K562 treated with DMSO at 1 percent for 48 hours (cell line): ENCODE data around the gene YDJC. TPM values are rescaled to one million over a fixed set of nuclear protein-coding genes. Genes with fewer than 3 reads are reported as not detected.

ENCODE experiments used
- total RNA-seq: library from RNA; unstranded; fragments of 300-600 nt; gene quantifications from 2 replicates; pipeline ENCODE4 v1.2.3, GENCODE V29; 2022; ENCODE audit warnings: low replicate concordance; ENCODE audit errors: extremely low read depth

The YDJC gene
- total RNA-seq: 625 and 793 TPM in 2 replicates

GRCh38 chr22:21629255-21630149 lies at the start of gene YDJC:
YDJC (minus strand) TSS chr22:21630022; CDS start chr22:21630014, 8 bp downstream.

GRCh38 chr22:21641789-21642583 lies 12.2 kb upstream of the YDJC start, which contains the start of gene SDF2L1:
SDF2L1 (plus strand) TSS chr22:21642302; CDS start chr22:21642337, 35 bp downstream.

GRCh38 chr22:21632237-21632895 lies 2.5 kb upstream of the YDJC start, which contains the start of gene CCDC116:
CCDC116 (plus strand) TSS chr22:21632760; CDS start chr22:21633182, 422 bp downstream.

Other genes with a start within 250 kb of the YDJC start
- gene RIMBP3B, start 246.3 kb downstream of the YDJC start, total RNA-seq: not detected in 2 replicates
- not detected in 2 replicates for gene HIC2, start 212.7 kb downstream of the YDJC start, total RNA-seq
- gene TMEM191C, start 162.6 kb downstream of the YDJC start, total RNA-seq: not detected in 2 replicates
- not detected in 2 replicates for gene RIMBP3C, start 78.6 kb downstream of the YDJC start, total RNA-seq
- gene UBE2L3, start 62.3 kb downstream of the YDJC start, total RNA-seq: not detected in 2 replicates
- gene CCDC116, start 2.7 kb upstream of the YDJC start, total RNA-seq: not detected in 2 replicates
- 1,054 TPM in 1 of 2 replicates, not detected in the other for gene SDF2L1, start 12.3 kb upstream of the YDJC start, total RNA-seq
- gene PPIL2, start 36.0 kb upstream of the YDJC start, total RNA-seq: 96.2 TPM in 1 of 2 replicates, not detected in the other
- gene YPEL1, start 105.8 kb upstream of the YDJC start, total RNA-seq: not detected in 2 replicates
- 72.2 and 1,940 TPM in 2 replicates for gene MAPK1, start 237.6 kb upstream of the YDJC start, total RNA-seq